ENCODE results near the gene PRMT7.

Gene PRMT7

GRCh38 chr16:68306633-68307032 lies 4.2 kb upstream of the PRMT7 start:
- Histone ChIP-seq H3K27ac (ENCODE audit: low read depth, low read length) (no peak overlapping the region), H4K20me1 (ENCODE audit: low read depth, low read length) (no peaks in the 10 kb centered on the region), H3K9me3 (ENCODE audit: insufficient read depth, low read length) (no peaks in the 10 kb centered on the region), H3K79me2 (ENCODE audit: insufficient read depth, low read length) (peaks cover 53% of the 10 kb centered on the region), H3K9me2 (replicated peaks; ENCODE audit: insufficient read depth, low read length) (no peaks in the 10 kb centered on the region), H3K9ac (ENCODE audit: low read length) (no peak overlapping the region), H3K4me2 (ENCODE audit: low read depth, low read length, poor library complexity, severe bottlenecking) (no peak overlapping the region), H2AFZ (ENCODE audit: low read depth, low read length, severe bottlenecking) (no peak overlapping the region), H3K36me3 (ENCODE audit: low read length) (peaks cover 29% of the 10 kb centered on the region; the same call in 1 of the 2 replicates), H3F3A (ENCODE audit: insufficient read depth) (peaks cover 11% of the 10 kb centered on the region), H3K27me3 (ENCODE audit: low read length) (no peaks in the 10 kb centered on the region), H3K4me3 (ENCODE audit: insufficient read depth, low read length, poor library complexity, severe bottlenecking) (no peak overlapping the region)
- TF ChIP-seq CTCF (IDR thresholded peaks at IDR 0.05; ENCODE audit: insufficient read depth, low read length, poor library complexity, severe bottlenecking) (no peak), EZH2phosphoT487 (conservative IDR thresholded peaks at IDR 0.05; ENCODE audit: low read length) (no peak)

DNA sequence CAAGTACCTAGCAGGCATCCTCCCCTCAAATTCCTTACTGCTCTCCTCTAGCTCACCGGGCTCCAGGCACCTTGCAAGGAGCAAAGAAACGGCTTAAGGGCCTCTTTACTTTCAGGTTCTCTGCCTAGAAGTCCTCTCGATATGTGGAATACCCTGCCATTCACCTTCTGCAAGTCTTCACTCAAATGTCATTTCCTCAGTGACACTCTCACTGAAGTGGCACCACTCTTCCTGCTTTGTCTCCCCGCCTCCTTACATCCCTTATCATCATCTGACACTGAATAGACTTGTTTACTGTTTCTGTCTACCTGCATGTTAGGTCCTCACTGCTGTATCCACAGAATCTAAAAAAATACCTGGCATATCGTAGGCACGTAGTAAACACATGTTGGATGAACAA lies 1.0 kb upstream of the PRMT7 start:
- H3K27me3 ChIP-seq (ENCODE audit: low read length) = no peaks in the 10 kb centered on the region
- H3K9ac ChIP-seq (ENCODE audit: low read length) = peak overlapping the region; percentile 91
- H3K4me2 ChIP-seq (ENCODE audit: low read depth, low read length, poor library complexity, severe bottlenecking) = peak overlapping the region; percentile 95
- H3K4me3 ChIP-seq (ENCODE audit: insufficient read depth, low read length, poor library complexity, severe bottlenecking) = peak overlapping the region; percentile 80
- H2AFZ ChIP-seq (ENCODE audit: low read depth, low read length, severe bottlenecking) = peak overlapping the region; percentile 65
- peaks cover 69% of the 10 kb centered on the region for H3K79me2 ChIP-seq (ENCODE audit: insufficient read depth, low read length)
- peaks cover 19% of the 10 kb centered on the region; the same call in 1 of the 2 replicates for H3K36me3 ChIP-seq (ENCODE audit: low read length)
- H3F3A ChIP-seq (ENCODE audit: insufficient read depth) = 0 out of 2 replicates have a peak, but pooled peaks cover 7% of the 10 kb centered on the region
- no peaks in the 10 kb centered on the region for H3K9me3 ChIP-seq (ENCODE audit: insufficient read depth, low read length)
- TF ChIP-seq CTCF (IDR thresholded peaks at IDR 0.05; ENCODE audit: insufficient read depth, low read length, poor library complexity, severe bottlenecking) (no peak), EZH2phosphoT487 (conservative IDR thresholded peaks at IDR 0.05; ENCODE audit: low read length) (no peak)
- no peaks in the 10 kb centered on the region for H3K9me2 ChIP-seq (replicated peaks; ENCODE audit: insufficient read depth, low read length)
- H3K27ac ChIP-seq (ENCODE audit: low read depth, low read length) = peak overlapping the region; percentile 36; the same call in 1 of the 2 replicates
- no peaks in the 10 kb centered on the region for H4K20me1 ChIP-seq (ENCODE audit: low read depth, low read length)

- H3K79me2 ChIP-seq (ENCODE audit: insufficient read depth, low read length) = peaks cover 64% of the 10 kb centered on the region
- peak overlapping the region; percentile 95 for H3K4me2 ChIP-seq (ENCODE audit: low read depth, low read length, poor library complexity, severe bottlenecking)
- H3K36me3 ChIP-seq (ENCODE audit: low read length) = peaks cover 15% of the 10 kb centered on the region; the same call in 1 of the 2 replicates
- TF ChIP-seq CTCF (IDR thresholded peaks at IDR 0.05; ENCODE audit: insufficient read depth, low read length, poor library complexity, severe bottlenecking) (no peak), EZH2phosphoT487 (conservative IDR thresholded peaks at IDR 0.05; ENCODE audit: low read length) (no peak)
- H3K27ac ChIP-seq (ENCODE audit: low read depth, low read length) = peak overlapping the region; percentile 36
- H4K20me1 ChIP-seq (ENCODE audit: low read depth, low read length) = no peaks in the 10 kb centered on the region
- H3K4me3 ChIP-seq (ENCODE audit: insufficient read depth, low read length, poor library complexity, severe bottlenecking) = peak overlapping the region; percentile 80
- H3F3A ChIP-seq (ENCODE audit: insufficient read depth) = 0 out of 2 replicates have a peak, but pooled peaks cover 7% of the 10 kb centered on the region
- no peaks in the 10 kb centered on the region for H3K9me3 ChIP-seq (ENCODE audit: insufficient read depth, low read length)
- H3K9me2 ChIP-seq (replicated peaks; ENCODE audit: insufficient read depth, low read length) = no peaks in the 10 kb centered on the region
- H2AFZ ChIP-seq (ENCODE audit: low read depth, low read length, severe bottlenecking) = peak overlapping the region; percentile 65
- no peaks in the 10 kb centered on the region for H3K27me3 ChIP-seq (ENCODE audit: low read length)
- peak overlapping the region; percentile 91 for H3K9ac ChIP-seq (ENCODE audit: low read length)
Observed at GRCh38 chr16:68310437-68310773, 414 bp upstream of the PRMT7 start.
